Ureter (tissue), 1 donor: ENCODE results near the gene OPN4. TPM values are rescaled to one million over a fixed set of nuclear protein-coding genes. Genes with fewer than 3 reads are reported as not detected.
"Not testable (repeated sequence)": the region's sequence is repeated elsewhere in the genome, so short reads cannot be mapped to it uniquely, and the experiment has no call there.

ENCODE experiments used
- DNase-seq: peaks from one replicate; pipeline ENCODE4 v3.0.0-alpha.2; 2020; ENCODE audit warnings: low spot score
- total RNA-seq: library from RNA; stranded (reverse); gene quantifications from one replicate; pipeline ENCODE4 v1.2.4, GENCODE V29; 2023
- donor health status: DM: yes; HTN: yes; CAD: no.

OPN4 gene, protein sequence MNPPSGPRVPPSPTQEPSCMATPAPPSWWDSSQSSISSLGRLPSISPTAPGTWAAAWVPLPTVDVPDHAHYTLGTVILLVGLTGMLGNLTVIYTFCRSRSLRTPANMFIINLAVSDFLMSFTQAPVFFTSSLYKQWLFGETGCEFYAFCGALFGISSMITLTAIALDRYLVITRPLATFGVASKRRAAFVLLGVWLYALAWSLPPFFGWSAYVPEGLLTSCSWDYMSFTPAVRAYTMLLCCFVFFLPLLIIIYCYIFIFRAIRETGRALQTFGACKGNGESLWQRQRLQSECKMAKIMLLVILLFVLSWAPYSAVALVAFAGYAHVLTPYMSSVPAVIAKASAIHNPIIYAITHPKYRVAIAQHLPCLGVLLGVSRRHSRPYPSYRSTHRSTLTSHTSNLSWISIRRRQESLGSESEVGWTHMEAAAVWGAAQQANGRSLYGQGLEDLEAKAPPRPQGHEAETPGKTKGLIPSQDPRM
- total RNA-seq: not detected

DNA sequence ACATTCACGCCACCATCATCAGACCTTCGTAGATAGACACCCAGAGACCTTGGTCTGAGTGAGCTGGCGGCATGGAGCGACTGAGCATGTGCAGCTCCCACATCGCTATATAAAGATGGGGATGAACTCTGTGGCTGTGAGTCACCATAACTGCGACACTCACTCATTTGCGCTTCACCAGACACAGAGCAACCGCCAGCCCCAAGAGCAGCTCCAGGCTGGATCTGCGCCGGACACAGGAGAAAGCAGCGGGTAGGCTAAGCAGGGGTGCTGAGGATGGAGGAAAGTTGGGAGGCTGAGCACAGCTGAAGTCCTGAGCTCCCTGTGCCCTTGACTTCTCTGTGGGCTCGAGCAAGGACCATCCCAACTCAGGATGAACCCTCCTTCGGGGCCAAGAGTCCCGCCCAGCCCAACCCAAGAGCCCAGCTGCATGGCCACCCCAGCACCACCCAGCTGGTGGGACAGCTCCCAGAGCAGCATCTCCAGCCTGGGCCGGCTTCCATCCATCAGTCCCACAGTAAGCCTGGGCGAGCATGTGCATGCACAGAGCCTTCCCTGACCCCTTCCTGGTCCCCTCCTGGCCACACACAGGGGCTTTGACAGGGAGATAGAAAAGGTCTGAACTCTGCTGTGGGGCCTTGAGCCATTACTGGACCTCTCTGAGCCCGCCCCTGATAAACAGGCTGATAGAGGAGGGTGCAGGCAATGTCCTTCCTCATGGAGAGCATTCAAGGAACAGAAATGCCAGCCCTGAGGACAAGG, at the start of gene OPN4:
TSS of gene OPN4 (plus strand) at position 137 of the 762 bp plus-strand sequence. CDS start at position 374, 237 bp downstream.
- no peak for DNase-seq

DNA sequence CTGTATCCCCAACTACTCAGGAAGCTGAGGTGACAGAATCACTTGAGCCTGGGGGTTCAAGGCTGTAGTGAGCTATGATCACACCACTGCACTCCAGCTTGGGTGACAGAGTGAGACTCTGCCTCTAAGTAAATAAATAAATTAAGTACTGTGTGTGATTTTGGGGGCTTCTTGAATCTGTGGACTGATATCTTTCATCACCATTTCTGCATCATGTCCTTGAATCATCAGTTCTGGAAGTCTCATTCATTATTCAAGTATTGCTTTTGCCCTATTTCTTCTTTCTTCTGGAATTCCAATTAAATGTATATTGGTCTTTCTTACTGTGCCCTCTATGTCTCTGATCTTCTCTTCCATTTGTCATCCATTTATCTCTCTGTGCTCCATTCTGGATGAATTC, 46.7 kb upstream of the OPN4 start:
- no peak for DNase-seq

DNA sequence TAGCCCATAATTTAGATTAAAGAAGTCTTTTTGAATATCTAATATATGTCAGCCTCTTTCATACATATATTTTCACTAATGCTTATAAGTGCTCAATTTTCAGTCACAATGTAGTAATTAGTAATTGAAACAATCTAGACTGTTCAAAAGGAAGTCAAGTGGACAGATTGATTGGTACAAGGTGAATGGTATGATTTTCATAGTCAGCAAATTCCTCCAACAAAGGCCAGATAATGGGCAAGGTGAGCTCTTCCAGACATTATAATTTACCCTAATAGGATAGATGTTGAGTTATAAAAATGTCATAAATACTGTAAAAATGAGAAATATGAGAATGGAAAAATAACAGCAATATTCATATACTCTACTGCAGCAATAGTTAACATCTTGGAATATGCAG, 44.4 kb upstream of the OPN4 start:
- no peak for DNase-seq

DNA sequence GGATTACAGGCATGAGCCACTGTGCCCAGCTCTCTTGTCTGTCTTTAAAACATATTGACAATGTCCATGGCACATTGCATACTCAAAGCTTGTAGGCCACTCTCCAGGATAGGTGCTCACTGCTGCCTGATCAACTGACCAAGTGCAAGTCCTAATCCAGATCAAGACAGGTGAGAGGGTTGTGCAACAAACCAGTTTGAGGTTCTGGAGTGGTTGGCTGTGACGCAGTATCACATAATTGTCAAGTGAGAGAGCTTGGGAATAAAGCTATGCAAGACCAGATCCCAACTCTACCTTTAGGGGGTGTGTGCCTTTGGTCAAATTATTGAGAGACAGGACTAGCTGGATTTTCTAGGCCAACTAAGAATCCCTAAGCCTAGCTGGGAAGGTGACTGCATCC, 43.0 kb upstream of the OPN4 start:
- no peak for DNase-seq

DNA sequence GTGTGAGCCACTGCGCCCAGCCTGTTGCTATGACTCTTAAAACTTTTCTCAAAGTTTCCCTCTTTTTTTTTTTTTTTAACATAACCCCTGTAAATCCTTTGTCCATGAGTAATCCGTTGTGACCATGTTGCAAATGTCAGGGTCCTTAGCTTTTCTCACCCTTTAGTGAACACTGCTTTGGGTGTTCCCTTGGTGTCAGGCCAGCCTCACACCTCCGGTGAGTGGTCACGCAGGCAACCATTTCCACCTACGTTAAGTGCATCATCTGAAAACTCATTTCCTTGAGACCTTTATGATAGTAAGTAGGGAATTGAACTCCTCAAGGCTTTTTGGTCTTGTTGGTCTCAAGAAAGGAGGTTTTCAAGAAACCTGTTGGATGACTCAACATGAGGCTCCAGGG, 41.3 kb upstream of the OPN4 start:
- DNase-seq: no peak

DNA sequence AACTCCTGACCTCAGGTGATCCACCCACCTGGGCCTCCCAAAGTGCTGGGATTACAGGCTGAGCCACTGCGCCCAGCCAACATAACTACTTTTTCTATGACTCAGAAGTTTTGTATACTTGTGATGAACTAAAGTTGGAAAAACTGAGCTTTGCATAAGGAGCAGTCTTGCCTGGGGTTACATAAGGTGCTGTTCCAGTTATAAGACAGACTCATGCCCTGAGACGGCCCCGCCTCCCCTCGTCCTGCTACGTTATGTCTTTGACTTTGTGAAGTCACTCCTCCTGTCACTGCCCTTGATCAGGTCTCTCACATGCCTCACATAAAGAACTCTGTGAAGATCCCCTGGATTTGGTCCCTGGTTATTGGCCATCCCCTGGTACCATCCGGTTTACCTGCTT, 40.4 kb upstream of the OPN4 start:
- DNase-seq: no peak

DNA sequence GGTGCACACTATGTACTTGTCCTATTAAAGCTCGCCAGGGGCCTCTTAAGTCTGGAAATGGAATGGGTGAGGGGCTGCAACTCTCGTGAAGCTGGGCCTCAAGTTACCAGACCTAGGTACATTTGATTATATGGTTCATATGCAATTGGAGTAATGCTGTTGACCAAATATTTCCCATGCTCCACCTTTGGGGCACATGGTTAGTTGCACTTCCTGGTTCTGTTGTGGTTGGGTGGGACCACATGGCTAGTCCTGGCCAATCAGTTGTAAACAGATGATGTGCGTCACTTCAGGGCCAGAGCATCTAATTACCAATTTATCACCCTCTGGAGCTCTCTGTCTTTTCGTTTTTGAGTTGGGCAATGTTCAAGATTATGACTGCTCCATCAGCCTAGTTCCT, 39.5 kb upstream of the OPN4 start:
- no peak for DNase-seq

DNA sequence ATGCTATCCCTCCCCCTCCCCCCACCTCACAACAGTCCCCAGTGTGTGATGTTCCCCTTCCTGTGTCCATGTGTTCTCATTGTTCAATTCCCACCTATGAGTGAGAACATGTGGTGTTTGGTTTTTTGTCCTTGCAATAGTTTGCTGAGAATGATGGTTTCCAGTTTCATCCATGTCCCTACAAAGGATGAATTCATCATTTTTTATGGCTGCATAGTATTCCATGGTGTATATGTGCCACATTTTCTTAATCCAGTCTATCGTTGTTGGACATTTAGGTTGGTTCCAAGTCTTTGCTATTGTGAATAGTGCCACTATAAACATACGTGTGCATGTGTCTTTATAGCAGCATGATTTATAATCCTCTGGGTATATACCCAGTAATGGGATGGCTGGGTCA, 37.1 kb upstream of the OPN4 start:
- not testable (repeated sequence) for DNase-seq

DNA sequence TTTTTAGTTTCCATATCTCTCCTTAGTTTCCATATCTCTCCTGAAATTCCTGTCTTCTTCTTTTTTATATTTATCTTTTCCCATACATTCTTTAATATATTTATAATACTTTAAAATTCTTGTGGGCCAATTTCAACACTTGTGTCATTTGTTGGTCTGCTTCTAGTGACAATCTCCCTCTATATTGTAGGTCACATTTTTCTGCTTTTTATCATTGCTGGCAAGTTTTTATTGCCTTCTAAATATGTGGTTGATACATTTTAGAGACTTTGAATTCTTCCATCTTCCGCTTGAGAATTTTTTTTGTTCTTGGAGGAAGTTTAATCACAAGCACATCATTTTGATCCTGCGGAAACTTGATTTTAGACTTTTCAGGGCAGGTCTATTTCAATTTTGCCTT, 26.0 kb upstream of the OPN4 start:
- no peak for DNase-seq

DNA sequence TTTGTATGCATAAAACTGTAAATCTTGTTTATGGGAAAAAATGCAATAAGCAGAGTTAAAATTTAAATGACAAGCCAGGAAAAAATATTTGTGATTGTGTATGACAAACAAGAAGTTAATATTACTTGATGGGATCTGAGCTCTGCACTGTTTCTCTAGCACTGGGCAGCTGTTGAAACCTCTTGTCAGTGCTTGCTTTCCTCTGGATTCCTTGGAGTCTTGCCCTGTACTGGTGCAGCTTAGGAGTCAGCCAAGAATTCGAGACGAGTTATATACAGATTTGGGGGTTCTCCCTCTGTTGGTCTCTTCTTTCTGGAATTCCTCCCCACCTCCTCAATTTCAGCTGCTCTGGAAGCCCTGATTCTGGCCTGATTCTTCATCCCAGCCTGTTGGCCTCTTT, 24.3 kb upstream of the OPN4 start:
- no peak for DNase-seq

DNA sequence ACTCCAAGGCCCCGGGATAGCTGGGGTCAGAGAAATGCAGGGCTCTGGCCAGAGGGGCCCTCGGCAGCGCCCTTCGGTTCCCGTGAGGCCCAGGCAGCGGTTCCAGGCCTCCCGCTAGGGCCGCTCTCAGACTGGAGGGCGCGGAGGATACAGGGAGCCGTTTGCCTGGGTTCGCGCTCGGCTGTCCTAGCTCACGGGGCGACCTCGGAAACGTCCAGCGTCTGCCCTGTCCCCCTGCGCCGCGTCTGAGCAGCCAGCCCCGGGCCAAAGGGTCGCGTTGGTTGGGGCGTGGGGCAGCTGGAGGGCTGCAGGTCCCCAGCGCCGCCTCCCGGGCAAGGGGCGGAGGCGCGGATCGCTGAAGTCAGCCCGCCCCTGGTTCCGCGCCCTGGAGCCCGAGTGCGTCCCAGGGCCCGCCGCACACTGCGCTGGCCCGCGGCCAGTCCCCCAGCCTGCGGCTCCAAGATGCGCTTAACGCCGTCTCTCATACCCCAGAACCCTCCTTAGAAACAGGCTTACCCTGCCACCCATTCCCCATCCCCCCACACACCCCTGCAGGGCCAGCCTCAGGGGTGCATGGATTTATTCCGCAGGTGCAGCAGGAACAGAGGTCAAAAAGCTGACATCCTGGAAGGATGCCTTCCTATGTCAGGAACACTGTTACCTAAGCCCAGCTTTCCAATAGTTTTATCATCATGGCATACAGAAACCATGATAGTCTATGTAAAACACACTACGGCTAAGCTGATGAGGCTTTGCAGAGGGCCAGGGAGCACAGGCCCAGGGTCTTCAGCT, 22.1 kb upstream of the OPN4 start:
- no peak for DNase-seq

DNA sequence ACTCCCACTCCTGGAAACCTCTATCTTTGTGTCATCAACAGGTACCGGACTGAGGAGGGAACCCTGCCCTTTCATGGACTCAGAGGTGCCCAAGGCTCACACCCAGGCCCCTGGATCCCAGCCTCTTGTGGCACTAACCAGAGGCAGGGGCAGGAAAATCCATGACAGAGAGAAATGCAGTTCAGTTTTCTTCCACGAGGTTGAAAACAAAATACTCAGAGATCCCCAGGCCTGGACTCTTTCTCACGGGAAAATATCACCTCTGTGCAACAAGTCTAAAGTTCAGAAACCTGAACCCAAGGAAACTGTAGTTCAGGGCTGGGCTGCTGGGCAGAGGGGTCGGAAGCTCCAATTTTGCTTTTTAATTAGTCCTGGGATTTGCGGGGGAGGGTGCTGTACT, 21.4 kb upstream of the OPN4 start:
- DNase-seq: no peak

DNA sequence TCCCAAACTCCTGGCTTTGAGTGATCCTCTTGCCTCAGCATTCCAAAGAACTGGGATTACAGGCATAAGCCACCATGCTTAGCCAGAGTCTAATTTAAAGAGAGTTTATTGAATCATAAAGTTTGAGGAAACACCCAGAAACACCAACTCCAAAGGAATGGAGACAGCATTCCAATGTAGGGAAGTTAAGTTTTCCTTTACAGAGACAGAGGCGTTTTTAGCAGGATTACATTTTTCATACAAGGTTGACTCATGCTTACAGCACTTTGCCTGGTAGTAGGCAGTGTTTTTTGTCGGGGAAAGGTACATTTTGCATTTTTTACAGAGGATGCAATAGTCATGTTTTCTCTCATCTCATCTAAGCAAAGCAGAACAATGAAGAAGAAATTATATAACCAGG, 18.9 kb upstream of the OPN4 start:
- DNase-seq: no peak

DNA sequence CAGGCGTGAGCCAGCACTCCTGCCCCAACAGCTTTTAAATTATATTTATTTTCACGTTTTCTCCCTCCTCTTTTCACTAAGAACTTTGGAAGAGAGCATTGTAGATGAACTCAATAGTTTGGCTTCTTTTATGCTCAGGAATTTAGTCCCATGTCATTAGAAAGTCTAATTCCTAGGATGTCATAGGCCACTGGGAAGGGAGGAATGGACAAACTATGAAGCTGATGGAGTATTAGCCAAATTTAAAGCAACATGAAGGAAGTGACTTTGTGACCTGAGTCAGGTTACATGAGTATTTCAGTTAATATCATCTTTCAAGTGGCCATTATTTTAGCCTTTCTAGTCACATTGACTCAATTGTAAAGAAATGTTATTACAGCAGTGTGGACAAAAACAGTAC, 18.0 kb upstream of the OPN4 start:
- DNase-seq: no peak

DNA sequence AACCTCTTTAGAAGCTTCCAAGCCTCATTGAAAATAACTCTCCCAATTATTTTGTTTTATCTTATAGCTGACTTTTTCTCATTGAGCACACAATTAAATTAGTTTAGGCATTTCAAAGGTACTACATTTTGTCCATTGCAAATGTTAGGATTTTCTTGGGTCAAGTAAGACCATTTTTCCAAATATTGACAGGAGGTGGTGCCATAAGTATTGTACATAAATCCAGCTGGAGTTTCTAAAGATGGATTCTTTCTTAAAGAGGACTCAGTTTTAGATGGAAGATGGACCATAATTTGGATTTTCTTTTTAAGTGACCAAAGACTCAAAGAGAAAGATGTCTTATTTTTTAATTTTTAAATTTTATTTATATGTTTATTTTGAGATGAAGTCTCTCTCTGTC, 12.3 kb upstream of the OPN4 start:
- DNase-seq: no peak

DNA sequence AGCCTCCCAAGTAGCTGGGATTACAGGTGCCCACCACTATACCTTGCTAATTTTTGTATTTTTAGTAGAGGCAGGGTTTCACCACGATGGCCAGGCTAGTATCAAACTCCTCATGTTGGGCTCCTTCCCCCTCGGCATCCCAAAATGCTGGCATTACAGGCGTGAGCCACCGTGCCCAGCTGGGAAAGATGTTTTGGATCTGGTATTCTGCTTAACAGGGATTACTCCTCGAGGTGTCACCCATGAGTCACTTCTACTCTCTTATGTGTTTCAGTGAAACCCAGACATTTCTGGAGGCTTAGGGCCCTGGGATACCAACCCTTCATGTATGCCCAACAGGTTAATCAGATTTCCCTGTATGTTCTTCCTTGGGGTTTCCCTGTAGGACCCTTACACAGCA, 11.8 kb upstream of the OPN4 start:
- no peak for DNase-seq

DNA sequence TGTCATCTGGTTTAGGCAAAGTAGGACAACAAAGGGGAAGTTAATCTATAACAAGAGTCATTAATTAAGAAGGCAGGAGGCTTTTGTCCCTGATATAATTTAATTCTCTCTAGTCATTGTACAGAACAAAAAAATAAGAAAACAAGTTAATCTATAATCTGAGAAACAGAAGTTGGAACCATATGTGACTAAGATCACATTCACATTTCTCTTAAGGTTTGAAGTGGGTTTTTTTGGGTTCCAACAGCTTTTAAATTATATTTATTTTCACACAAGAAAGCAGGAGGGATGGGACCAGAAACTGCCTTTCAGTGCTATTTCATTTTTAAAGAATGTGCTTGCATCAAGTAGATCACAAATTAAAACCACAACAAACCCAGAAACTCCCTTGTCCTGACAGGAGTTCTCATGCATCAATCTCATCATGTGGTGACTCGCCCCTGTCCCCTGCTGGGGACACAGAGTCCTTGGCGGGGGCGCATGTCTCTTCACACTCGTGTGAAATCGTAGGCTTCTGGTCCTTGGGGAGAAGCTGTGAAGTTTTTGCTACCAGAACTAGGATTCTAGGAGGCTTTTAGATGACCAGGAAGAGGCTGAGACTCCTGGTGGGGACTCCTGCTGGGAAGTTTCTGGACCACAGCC, 10.1 kb upstream of the OPN4 start:
- peak; percentile 40 for DNase-seq

DNA sequence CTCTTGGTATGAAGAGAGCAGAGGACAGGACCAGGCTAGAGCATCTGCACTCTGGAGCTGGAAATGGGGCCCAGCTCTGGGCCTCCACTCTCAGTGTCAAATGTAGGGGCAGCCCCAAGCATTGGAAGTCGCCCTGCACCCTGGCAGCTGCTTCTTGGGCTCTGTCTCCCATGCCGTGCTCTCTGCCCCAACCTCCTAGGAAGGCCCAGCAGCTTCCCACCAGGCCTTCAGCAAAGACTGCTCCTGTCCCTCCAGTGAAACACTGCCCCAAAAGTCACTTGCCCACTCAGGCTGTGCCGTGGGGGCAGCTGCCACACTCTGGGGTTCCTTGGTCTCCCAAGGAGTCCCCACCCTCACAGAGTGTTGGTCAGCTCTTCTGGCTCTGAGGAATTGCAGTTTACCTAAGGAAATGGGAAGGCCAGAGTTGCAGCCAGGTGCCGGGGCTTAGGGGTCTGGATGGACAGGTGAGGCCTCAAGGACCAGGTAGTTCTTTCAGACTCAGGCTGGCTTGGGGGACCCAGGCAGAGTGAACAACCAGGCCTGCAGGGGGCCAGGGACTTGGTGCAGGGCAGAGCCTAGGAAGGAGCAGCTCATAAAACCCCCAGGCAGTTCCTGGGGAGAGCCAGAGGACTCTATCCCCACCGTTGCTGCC, 9.4 kb upstream of the OPN4 start:
- DNase-seq: peak; percentile 36

DNA sequence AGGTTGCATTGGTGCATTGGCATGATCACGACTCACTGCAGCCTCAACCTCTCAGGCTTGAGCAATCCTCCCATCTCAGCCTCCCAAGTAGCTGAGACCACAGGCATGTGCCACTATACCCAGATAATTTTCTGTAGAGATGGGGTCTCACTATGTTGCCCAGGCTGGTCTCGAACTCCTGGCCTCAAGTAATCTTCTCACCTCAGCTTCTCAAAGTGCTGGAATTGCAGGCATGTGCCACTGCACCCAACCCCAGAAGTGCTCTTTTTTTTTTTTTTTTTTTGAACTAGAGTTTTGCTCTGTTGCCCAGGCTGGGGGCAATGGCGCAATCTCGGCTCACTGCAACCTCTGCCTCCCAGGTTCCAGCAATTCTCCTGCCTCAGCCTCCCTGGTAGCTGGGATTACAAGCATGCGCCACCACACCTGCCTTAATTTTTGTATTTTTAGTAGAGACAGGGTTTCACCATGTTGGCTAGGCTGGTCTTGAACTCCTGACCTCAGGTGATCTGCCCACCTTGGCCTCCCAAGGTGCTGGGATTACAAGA, 8.7 kb upstream of the OPN4 start:
- DNase-seq: not testable (repeated sequence)

DNA sequence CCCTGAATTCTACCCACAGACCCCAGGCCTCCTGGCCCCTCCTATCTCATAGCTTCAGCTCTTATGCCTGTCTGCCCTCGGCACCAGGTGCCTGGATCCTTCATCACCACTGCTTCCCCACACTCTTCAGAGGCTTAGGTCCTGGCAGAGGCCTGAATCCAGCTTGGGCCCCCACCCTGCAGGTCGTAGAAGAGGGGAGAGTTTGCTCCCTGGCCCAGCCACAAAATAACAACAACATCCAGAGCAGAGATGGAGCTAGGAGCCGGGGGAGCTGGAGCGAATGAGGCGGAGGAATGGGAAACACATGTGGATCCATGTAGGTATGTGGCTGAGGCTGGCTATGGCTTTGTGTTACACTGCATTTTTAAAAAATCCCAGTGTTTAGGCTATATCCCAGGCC, 7.8 kb upstream of the OPN4 start:
- DNase-seq: peak; percentile 38

DNA sequence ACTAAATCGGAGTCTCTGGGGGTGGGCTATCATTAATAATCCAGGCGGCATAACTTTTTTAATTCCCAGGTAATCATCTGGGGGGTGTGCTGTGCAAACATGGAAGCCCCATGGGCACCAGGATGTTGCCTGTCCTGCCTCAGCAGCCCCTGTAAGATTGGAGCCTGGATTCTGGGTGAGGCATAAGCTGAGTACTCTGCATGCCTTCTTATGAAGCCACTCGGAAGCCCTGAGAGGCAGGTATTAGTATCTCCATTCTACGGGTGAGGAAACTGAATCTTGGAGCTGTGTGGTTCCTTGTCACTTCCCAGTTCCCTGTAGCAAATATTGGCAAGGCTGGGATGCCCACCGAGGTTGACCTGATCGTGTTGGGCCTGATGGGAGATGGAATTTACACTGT, 7.4 kb upstream of the OPN4 start:
- DNase-seq: peak; percentile 12
